HG03457 (cell line): ENCODE measurements around the gene SLC2A8.

Experiments
- ATAC-seq: cut with Tn5 transposase; IDR thresholded peaks from one replicate; pipeline ENCODE4 v1.9.1; 2021; ENCODE audit warnings: moderate number of reproducible peaks; ENCODE audit not compliant: unreplicated experiment

Gene SLC2A8, protein sequence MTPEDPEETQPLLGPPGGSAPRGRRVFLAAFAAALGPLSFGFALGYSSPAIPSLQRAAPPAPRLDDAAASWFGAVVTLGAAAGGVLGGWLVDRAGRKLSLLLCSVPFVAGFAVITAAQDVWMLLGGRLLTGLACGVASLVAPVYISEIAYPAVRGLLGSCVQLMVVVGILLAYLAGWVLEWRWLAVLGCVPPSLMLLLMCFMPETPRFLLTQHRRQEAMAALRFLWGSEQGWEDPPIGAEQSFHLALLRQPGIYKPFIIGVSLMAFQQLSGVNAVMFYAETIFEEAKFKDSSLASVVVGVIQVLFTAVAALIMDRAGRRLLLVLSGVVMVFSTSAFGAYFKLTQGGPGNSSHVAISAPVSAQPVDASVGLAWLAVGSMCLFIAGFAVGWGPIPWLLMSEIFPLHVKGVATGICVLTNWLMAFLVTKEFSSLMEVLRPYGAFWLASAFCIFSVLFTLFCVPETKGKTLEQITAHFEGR

DNA sequence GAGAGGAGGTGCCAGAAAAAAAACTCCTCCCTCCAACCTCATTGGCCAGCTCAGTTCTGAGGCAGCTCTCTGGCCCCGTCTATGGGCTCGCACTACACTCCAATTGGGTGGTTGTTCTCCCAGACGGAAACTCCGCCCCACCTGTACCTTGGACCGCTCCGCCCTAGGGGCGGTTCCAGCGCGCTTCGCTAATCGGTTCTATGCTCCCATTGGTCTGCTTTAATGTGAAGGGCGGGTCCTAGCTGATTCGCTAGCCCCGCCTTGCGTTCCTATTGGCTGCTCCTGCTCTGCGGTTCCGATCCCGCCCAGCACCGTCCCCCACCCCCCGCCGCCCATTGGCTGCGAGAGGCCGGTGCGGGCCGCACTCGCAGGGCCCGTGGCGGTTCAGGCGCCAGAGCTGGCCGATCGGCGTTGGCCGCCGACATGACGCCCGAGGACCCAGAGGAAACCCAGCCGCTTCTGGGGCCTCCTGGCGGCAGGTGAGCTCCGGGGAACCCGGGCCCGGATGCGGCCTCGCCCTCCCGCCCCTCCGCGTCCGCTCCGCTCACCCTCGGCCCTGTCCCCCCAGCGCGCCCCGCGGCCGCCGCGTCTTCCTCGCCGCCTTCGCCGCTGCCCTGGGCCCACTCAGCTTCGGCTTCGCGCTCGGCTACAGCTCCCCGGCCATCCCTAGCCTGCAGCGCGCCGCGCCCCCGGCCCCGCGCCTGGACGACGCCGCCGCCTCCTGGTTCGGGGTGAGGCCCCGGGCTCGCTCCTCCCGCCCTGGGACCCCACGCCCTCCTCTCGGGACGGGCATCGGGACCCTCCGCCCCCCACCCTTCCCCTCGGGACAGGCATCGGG lies at the start of gene SLC2A8:
Gene SLC2A8, plus strand, starts transcription at position 362 of the 838 bp plus-strand sequence. Its CDS starts 62 bp downstream, at position 424.
- peak; percentile 90 for ATAC-seq

DNA sequence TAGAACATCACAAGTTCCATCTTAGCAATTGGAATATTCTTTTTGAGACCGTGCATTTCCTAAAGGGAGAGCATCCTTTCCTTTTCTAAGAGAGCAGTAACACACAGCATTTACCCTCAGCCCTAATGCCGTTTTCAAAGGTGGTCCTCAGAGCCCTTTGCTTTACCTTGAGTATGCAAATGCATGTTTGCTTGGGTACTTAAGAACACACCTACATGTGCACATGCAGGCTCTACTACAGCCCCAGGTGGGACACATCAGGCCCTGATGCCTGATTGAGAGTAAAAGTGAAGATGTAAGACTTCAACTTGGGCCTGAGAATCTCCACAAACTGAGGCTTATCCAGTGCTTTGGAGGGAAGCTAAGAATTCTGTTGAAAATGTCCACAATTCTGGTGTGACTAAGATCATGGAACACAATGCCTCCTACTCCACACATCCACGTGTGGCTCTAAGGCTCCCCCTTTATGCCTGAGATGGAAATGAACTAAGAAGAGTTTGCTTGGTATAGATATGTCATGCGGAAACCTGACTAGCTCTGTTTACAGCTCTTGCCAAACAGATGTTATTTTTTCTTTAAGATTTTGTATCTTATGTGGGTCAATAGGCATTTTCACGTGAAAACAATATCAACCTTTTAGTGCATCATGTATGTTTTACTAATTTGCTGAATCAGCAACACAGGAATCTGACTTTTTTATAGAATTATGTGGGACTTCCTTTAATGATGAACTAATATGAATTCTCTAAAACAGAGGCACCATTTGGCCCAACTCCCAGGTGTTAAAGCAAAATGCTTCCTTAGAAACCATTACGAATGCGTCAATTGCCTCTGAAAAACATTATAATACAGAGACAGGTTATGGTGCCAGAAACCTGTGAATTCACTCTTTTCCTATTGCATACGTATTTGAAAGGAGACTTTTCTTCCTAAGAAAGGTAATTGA lies 48.9 kb upstream of the SLC2A8 start:
- ATAC-seq = no peak

DNA sequence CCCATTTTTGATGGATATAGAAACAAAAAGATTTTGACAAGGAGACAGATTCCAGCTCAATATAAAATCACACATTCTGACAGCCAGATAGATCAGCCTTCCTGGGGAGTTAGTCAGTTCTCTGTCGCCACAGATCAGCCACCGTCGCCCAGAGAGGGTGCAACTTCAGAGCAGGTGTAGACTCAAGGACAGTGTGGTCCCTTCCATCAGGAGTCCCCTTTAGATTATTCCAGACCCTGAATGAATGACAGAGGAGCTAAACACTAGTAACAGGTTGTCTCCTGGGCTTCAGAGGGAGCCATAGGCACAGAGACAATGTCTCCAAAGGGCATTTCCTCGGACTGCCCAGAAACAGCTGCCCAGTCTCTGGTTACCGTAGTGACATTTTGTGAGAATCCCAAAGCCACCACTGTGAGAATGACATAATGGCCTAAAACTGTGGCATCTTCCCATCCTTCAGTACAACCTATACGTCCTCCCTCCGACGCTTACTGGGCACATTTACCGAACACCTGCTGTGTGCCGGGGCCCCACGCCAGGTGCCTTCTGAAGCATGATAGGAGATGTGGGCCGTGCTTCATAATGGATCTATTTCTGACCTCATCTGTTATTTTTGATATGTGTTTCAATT lies 47.4 kb upstream of the SLC2A8 start:
- no peak for ATAC-seq

DNA sequence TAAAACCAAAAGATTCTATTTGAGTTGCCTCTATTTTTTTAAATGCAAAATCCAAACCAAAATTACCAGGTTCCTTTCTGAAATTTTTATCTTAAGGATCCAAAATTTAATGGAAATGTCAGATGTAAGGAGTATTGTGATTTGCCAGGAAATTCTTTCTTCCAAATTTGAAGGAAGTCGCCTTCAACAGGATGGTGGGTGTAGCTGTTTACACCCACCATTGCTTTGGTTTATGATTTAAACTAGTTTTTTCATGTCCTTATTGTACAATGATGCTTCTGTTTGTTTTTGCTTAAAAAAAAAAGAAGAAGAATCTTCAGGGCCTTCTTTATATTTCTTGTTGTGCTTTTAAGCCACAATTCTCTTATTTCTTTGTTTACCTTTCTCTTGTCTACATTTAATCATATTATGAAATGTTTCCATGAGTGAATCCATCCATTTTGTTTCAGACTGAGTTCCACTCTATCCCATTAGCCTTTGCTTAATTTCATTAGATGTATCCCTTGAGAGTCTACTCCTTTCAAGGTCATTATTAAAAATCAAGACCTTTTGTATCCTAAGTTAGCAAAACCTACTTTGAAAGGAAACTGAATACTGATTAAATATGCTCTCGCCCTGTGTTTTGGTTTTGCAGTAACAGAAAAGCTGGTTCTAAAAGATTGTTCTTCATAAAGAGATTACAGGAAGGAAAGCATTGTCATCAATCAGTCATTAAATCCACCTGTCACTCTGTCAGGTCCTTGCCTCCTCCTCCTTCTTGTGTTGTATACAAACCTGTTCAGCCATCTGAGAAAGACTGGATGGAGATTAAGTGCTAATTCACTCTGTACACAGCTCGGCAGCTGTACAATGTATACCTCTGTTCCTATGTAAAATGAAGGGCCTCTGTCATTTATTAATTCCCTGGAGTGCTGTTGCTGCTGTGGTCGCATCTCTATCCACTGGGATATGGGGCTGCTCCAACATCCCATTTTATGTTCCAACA lies 45.5 kb upstream of the SLC2A8 start:
- ATAC-seq = no peak

DNA sequence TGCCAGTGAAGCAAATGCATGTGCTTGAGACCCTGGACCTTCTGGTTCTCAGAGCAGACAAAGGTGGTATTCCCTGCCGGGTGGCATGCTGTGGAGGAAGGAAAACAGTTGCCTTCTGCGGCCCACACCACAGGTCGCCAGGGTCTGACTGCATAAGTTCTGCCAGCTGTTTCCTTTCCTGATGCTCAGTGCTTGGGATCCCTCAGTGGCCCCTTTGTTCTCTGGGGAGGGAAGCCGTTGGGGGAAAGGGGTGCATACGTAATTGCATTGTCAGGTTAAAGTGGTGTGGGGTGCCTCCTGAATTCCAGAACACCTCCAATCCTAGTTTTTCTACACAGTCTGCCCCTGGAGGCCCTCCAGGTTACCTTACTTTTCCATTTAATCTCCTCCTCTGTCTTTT lies 43.1 kb upstream of the SLC2A8 start:
- no peak for ATAC-seq

DNA sequence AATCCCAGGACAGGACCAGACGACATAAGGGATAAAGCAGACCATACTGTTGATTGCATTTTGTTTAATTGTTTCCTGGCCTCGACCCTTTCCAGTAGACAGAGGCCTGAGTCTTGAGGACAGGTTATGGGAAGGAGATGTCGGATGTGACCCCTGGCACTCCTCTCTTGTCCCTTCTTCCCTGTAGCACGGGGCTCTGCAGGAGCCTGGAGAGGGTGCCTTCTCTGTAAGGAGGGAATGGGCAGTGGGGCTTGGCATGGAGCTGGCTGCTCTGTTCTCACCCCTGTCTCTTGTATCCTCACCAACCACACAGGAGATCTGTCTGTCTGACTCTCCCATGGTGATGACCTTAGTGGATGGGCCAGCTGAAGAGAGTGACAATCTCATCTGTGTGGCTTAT lies 40.1 kb upstream of the SLC2A8 start:
- no peak for ATAC-seq

DNA sequence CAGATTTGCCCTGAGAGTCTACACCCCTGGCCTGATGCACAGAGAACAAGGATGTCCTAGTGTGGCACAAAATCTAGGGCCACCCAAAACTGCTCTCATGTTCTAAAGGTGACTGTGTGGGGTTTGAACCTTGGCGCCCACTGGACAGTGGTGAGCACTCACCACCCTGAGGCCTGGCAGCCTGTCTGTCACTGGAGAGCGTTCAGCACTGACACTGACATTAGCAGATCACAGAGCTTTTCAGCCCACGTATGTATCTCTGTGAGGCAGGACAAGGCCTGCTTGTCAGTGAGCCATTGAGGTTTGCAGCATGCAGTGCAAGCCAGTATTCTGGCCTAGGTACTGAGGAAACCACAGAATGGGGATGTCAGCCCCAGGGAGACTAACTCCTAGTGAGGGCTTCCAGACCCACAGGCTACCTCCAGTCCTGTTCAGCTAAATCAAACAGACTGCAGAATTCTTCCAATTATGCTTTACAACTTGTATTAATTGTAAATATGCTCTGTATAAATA lies 38.9 kb upstream of the SLC2A8 start:
- no peak for ATAC-seq

DNA sequence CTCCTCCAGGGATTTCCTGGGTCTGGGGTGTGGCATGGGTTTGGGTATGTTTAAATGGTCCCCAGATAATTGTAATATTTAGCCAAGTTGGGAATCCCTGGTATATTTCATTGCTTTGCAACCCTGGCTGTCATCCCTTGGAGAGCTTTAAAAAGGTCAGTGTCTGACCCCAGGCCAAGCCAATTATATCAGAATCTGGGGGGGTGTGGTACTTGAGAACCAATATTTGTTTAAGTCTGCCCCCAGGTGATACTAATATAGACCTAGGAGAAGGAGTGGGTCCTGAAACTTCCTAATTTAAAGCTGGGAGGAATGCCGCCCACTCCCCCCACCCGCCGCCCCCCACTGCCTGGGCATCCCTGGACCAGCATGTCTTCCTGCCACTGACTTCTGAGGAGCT lies 38.2 kb upstream of the SLC2A8 start:
- ATAC-seq = no peak

DNA sequence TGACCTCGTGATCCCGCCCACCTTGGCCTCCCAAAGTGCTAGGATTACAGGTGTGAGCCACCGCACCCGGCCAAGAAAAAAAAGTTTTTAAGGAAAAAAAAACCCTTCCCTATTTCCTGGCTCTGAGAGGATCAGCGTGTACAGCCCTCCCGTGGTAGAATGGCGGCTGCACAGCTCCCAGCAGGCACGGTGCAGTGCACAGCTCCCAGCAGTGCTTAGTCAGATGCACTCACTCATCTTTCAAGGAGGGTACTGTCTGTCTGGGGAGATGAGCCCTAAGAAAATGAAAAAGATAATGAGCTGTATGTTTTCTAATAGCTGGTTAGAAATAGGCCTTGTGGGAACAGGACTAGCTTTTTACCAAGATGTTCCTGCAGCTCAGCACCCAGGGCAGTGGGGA lies 36.7 kb upstream of the SLC2A8 start:
- no peak for ATAC-seq

DNA sequence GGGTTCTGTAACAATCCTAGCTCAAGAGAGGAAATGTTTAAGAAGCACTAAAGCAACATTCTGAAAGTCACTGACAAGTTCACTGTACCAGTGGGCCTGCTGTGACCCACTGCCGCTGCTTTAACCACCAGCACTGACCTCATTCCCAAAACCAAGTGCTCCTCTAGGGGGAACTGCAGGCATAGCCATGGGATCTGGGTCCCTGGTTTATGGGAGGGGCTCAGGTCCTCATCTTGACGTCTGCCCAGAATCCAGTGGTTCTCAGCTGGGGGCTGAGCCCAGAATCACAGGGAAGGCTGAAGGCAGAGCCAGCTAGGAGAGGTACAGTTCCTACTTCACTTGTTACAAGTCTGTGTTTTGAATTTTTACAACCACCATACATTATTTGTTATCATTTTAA lies 36.1 kb upstream of the SLC2A8 start:
- no peak for ATAC-seq

DNA sequence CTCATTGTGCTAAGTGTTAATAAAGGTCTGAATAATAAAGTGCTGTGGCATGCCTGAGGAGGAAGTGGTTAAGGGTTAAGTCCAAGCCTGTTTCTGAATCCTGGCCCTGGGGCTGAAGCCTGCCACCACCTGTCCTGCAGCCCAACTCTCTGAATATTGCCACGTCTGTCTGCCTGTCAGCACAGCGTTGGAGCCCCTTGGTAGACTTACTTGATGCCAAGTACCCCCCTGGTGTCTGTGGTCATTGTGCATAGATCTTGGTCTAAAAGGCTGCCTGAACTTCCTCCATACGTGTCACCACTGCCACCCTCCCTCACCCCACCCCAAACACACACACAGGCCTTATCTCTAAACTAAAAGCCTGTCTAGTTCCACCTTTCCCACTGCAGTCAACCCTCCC lies 35.4 kb upstream of the SLC2A8 start:
- no peak for ATAC-seq

DNA sequence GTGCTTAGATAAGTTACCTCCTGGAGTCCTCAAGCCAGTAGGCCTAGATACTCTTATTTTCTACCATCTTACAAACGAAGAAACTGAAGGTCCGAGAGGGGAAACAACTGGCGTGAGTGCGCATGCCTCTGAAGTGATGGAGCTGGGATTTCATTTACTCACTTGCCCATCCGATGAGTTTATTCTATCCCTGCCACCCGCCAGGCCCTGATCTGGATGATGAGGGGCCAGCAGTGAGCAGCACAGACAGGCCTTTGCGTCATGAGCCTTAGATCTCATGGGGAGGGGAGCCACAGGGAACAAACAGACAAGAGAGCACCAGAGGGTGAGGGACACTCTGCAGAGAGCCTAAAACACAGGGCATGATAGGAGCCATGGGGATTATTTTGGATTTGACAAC lies 34.1 kb upstream of the SLC2A8 start:
- ATAC-seq = no peak

DNA sequence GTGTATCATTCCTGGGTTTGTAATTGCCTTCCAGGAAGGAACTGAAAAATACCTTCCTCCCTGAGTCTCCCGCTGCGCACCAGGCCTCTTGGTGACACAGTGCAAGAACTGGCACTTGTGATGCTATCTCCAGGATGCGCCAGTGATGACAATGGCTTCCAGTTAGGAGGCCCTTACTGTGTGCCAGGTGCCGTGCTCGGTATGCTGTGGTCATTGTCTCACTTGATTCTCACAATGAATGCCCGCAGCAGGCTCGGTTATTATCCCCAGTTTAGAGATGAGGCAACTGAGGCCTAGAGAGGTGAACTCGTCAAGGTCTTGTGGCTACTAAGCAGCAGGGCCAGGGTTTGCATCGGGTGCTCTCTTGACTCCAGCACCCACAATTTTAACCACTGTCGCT lies 31.5 kb upstream of the SLC2A8 start:
- no peak for ATAC-seq

DNA sequence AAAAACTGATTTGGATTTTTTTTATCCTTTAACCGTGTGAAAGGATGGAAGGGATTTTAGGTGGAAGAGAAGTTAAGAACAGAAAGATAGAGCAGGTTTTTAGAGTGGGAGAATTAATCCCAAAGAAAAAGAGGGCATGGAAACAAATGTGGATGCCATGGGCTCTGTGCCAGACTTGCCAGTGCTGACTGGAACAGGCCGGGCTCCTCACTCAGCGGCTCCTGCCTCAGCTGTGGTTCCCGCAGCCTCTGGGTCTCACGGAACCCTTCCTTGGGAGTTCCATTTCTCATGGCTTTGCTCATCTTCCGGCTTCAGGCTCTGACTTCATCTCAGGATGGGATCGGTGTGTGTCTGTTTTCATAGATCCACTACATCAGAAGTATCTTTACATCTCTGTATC lies 30.4 kb upstream of the SLC2A8 start:
- ATAC-seq = no peak

DNA sequence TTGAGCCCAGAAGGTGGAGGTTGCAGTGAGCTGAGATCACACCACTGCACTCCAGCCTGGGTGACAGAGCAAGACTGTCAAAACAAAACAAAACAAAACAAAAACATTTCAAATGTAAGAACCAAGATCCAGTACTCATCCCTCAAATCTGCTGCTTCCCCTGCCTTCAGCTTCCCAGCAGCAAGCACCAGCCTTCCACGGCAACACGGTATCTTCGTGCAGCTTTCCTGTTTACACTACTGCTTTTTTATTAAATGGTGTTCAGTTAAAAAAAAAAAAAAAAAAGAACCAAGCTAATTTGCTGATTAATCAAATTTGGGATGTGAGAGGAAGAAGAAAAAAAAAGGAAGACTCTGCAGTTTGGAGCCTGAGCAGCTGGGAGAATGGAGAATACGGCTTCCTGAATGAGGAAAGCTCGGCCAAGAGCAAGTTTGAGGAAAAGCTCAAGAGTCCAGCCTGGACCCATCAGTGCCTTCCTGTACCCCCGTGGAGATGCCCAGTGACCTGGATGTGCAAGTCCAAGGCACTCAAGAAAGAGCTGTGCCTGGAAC lies 28.0 kb upstream of the SLC2A8 start:
- no peak for ATAC-seq

DNA sequence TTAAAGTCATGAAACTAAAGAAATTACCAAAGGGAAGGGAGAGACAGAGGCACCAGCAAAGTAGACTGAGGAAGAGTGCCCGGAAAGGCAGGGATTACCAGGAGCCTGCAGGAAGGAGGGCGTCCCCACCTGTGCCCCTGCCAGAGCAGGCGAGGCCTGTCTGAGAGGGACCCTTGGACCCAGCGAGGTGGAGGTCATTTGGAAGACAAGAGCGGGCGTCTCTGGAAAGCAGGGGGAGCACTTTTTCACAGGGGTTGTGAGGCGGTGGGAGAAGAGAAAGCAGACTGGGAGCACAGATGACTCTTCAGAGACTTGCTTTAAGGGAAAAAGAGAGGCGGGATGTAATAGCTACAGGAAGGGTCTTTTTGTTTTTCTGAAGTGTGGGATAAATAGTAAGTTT lies 27.5 kb upstream of the SLC2A8 start:
- no peak for ATAC-seq

DNA sequence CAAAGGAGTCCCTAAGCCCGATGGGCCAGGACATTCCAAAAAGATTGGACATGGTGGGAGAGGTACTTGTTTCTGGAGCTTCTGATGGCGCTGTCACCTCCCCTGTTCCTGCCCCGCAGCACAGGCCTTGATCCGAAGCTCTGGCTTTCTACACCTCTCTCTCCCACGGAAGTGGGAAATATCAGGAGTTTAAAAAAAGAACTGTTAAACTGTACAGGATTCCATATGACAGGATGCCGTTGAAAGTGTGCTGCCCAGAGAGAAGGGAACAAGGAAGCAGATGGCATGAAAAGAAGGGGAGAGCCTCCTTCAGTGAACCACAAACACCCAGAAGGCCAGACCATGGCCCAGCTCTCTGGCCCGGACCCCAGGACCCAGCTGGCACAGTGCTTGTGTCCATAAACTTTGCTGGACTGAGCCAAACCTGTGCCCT lies 26.8 kb upstream of the SLC2A8 start:
- ATAC-seq = no peak
